Measurements from ENCODE around the gene ZNF445.

- TF ChIP-seq CTCF (conservative IDR thresholded peaks at IDR 0.05) = no peak
- no peak for TF ChIP-seq EZH2 (IDR thresholded peaks at IDR 0.05; ENCODE audit: low read depth)
Measured at GRCh38 chr3:44396200-44397171, 81.0 kb downstream of the ZNF445 start.

Data from PC-9 (cell line).